Ecto neural progenitor cell (in vitro differentiated cells): Measurements from ENCODE around the gene TBCK.

Experiments used
- DNase-seq: peaks from one replicate; pipeline ENCODE4 v3.0.0-alpha.2; 2018; ENCODE audit warnings: low spot score

The TBCK gene

GRCh38 chr4:106039796-106040195 is 276.2 kb downstream of the TBCK start:
- DNase-seq: no peak

DNA sequence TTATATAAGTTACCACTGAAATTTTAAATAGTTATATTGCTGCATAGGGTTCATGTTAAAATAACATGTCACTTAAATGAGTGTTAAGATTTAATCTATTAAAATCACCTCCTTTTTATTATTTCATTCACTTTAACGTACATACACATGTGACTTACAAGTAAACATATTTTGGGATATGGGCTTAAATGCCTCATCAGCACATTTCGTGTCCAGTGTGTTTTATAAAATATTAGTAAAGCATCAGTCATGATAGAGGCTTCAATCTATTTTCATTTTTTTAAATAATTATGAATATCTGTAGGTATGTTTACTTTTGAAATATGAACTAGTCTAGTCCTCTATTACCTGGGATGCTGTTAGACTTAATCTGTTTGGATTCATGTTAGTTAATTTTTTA is 277.1 kb downstream of the TBCK start:
- no peak for DNase-seq

DNA sequence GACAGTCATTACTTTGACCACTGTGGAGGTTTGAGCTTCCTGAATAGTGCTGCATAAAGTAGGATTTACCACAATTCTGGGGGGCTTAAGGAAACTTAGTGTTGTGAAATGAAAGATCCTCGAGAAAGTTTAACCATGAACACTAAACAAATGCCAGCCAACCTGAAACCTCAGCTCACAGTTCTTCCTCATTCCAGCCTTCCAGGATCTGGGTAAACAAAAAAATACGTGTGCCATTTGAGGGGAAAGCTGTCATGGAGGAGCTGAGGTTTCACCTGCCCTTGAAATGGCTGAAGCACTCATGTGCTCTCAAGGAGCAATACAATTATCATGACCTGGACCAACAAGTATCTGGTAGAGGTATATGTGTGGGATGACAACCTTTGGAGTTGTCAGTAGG is 278.0 kb downstream of the TBCK start:
- no peak for DNase-seq

DNA sequence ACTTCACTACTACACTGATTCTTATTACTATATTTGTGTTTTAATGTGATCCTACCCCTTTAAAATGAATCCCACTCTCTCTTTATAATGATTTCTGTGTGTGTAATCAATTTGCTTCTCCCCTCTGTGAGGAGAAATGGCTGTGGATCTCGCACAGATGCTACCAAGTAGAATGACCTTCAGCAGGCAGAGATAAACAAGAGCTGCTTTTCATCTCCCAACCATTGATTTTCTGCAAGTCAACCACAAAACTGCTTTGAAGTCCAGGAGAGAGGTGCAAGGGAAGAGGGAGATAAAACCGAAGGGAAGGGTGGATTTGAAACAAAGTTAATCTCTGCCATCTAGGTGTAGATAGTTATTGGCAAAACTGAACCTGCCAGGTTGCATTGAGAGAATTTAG is 279.2 kb downstream of the TBCK start:
- no peak for DNase-seq

DNA sequence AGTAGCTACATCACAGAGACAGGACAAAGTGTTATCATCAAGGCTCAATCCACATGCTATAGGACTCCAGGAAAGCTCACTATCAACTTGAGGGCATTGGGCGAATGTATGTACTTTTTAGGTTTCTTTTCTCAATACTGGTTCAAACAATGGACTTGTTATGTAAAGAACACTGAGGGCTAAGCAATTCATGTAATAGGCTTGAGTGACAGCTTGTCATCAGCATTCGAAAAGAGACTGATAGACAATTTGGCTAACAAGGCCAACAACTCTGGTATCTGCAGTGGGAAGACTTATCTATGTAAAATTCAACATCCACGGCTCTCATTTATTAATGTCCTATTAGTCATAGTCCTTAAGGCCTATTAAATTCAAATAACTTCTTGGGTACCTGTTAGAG is 279.7 kb downstream of the TBCK start:
- DNase-seq: no peak

- no peak for DNase-seq
Observed at GRCh38 chr4:106035204-106035603, 280.8 kb downstream of the TBCK start.

GRCh38 chr4:106034751-106035150 is 281.3 kb downstream of the TBCK start:
- DNase-seq: no peak

- no peak for DNase-seq
Observed at GRCh38 chr4:106034220-106034619, 281.8 kb downstream of the TBCK start.

GRCh38 chr4:106033469-106033868 is 282.5 kb downstream of the TBCK start:
- no peak for DNase-seq

DNA sequence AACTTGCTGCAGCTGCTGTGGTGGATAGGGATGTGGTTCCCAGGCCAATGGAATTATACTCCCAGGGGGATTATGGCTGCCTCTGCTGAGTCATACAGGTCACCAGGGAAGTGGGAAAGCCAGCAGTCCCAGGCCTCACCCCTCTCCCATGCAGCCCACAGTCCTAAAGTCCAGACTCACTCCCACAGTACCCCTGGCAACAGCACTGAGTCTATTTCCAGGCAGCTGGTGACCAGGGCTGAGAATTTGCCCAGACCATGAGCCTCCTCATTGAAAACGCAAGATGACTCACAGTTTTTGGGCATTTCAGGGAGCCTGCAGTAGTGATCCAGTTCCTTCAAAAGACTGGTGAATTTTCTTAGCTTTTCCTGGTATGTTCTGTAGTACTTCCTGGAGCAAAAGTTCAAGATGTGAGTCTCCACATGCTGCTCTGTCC is 283.1 kb downstream of the TBCK start:
- no peak for DNase-seq

DNA sequence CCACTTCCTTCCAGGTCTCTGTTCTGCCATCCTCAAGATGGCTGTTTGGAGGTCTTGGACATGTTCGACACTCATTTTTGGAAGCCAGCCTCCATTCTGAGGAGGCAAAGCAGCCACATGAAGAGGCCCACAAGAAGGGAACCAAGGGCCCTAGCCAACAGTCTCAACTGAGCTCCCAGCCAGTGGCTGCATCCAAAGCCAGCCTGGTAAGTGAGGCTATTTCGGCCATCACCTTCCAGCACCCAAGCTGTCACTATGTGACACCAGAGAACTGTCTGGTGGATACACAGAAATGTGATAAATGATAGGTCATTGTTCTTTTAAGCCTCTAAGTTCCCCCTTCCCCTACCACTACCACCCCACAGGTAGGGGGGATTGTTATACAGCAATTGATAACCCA is 293.6 kb downstream of the TBCK start:
- no peak for DNase-seq

- no peak for DNase-seq
Observed at GRCh38 chr4:106021737-106022410, 294.1 kb downstream of the TBCK start.

DNA sequence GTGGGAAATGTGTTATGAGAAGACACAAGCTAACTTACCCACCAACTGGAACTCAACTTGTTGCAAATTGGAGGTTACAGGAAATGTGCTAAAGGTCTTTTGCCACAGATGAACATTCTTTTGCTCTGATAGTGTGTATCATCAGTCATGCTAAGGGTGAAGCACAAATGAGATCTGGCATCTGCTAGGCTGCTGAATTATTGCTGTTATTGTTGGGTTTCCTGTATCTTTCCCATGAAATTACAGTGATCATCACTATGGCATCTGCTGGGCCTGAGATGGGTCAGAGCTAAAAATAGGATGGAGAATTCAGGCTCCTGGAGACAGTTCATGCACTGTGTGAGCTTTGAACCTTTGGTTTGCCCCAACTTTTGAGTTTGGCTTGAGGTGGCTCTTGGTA is 296.2 kb downstream of the TBCK start:
- no peak for DNase-seq

DNA sequence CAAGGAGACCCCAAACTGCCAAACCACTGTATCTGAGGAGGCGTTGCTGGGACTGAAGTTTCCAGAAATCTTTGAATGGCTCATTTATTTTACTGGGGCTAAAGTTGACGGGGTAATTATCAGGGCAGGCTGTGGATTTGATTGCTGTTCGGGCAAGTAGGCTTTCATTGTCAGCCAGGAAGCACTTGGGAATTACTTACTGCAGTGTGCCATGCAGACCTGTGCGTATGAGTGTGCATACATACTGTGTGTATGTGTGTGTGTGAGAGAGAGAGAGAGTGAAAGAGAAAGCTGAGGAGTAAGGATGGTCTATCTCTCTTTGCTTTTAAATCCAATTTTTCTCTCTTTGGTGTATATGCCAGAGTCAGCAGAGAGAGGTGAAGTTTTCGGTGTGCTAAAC is 298.0 kb downstream of the TBCK start:
- no peak for DNase-seq

DNA sequence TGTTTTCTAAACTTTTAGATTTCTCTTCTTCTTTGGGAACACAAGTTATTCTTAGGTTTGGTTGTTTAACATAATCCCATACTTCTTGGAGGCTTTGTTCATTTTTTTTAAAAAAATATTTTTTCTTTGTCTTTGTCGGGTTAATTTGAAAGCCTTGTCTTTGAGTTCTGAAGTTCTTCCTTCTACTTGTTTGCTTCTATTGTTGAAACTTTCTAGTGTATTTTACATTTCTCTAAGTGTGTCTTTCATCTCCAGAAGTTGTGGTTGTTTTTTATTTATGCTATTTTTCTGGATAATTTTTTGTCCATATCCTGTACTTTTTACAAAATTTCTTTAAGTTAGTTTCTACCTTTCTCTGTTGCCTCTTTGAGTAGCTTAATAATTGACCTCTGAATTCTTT is 304.6 kb downstream of the TBCK start:
- DNase-seq: no peak

DNA sequence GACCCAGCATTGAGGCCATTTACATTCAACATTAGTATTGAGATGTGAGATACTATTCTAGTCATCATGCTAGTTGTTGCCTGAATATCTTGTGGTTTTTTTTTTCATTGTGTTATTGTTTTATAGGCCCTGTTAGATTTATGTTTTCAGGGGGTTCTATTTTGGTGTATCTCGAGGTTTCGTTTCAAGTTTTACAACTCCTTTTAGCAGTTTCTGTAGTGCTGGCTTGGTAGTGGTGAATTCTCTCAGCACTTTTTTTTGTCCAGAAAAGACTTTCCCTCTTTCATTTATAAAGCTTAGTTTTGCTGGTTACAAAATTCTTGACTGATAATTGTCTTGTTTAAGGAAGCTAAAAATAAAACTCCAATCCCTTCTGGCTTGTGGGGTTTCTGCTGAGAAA is 305.2 kb downstream of the TBCK start:
- DNase-seq: no peak

DNA sequence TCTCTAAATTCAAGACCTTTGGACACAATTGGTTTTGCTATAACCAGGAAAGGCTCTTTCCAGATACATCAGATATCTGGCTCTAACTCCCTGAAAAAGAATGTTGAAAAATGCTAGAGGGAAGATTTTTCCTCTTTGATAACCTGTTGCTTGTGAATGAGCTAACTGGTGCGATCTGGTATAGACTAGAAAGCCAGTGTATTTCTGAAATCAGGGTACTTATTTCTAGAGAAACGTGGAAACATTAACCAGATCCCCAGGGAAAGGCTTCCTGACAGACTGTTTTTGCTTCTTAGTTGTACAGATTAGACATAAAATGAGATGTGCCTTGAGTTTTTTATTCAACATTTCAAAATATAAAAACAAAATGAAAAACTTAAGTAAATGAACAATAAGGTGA is 313.0 kb downstream of the TBCK start:
- DNase-seq: no peak

DNA sequence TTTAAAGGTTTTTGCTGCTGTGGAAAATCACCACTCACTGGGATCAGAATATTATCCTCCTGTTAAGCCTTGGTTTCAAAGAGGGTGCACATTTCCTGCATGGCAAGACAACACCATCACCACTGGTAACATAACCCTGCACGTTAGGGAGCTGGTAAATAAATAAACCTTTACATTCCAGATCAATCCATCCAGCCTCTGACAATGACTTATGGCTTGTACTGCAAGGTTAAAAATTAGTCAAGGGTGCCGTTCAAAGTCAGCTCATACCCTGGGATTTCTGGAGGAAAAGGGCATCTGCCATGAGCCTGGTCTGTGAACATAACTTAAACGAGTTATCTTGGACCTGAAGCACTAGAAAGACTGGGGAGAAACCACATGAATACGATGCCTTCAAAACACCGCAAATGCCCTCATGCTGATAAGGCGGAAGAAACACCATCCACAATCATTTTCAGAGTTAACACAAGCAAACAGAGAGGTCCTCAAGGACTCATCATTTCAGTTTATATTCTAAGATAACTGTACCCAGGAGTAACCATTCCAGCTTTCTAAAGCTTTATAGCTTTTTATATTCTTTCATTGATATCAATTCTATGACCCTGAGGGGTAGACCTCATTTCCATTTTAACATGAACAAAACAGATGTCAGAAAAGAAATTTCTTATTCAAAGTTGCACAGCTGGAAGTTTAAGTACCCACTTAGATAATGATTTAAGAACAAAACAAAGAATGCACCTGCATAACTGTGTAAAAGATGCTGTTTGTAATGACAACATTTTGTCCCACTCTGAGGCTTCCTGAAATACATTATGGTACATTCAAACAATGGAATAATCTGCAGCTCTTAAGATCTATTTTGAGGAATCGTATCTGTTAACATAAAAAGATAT is 317.6 kb downstream of the TBCK start:
- no peak for DNase-seq

DNA sequence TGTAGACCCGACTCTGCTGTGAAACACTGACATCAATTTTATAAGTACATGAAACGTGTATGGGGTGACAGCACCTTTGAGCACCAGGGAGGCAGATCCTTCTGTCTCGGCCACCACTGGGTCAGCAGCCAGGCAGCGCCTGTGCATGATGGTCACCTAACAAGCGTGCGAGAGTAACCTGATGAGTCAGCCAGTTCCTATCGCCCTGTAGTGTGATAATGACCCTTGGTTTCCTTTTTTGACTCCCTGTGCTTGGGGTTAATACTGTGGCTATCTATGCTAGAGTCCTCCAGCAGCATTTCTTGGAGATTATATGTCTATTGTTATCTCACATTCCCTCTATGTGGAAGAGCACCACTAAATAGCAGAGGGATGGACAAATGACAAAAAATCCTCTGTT is 319.2 kb downstream of the TBCK start:
- DNase-seq: no peak

- DNase-seq: no peak
Observed at GRCh38 chr4:105994841-105995501, 321.0 kb downstream of the TBCK start.

DNA sequence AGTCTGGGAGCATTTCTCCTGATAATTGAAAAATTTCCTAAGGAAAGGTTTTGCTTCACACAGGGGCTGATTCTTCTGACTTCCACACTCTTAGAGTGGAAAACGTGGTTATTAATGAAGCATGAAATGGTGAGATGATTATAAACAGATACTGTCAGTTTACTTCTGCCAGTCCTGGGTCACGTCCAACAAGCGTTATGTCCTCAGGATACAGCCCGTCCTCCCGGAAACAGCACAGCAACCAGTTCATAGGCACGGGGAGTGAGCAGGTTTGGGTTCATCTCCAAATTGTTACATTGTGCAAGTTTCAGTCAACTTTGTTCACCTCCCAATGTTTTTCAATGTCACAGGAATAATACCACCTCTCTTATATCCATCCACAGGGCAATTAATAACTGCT is 321.9 kb downstream of the TBCK start:
- no peak for DNase-seq

GRCh38 chr4:105992641-105993305 is 323.2 kb downstream of the TBCK start:
- DNase-seq: no peak

GRCh38 chr4:105991726-105992125 is 324.3 kb downstream of the TBCK start:
- DNase-seq: no peak
